AG04450 (cell line): ENCODE data around the gene WDFY2. TPM values are rescaled to one million over a fixed set of nuclear protein-coding genes. Genes with fewer than 3 reads are reported as not detected.

Experiments
- CTCF ChIA-PET: fragments of 300-600, 350-600 bp; formaldehyde crosslinking; extraction: SDS; loops from one replicate; lab custom pipeline; 2022; ENCODE audit warnings: antibody characterized with exemption, inconsistent platforms; lab: Charles Lee
- POLR2A ChIA-PET: fragments of 350-600 bp; formaldehyde crosslinking; extraction: SDS; loops from one replicate; lab custom pipeline; 2021; ENCODE audit warnings: antibody characterized with exemption, inconsistent platforms; lab: Yijun Ruan, JAX
- DNase-seq: peaks from one replicate; pipeline ENCODE4 v3.0.0-alpha.2; 2011; ENCODE audit warnings: low read depth, low spot score
- H3K27ac ChIP-seq: one replicate; pipeline ENCODE4 v1.5.1; 2012; ENCODE audit warnings: low read depth, low read length, control low read depth
- H3K27me3 ChIP-seq: one replicate; pipeline ENCODE4 v1.6.0; 2012; ENCODE audit warnings: low read length; ENCODE audit not compliant: control insufficient read depth, insufficient read depth
- H3K4me3 ChIP-seq: 2 replicates; pipeline ENCODE4 v1.5.1; 2011; ENCODE audit warnings: mild to moderate bottlenecking, low read depth, low read length, control low read depth
- H3K9me3 ChIP-seq: 2 replicates; pipeline ENCODE4 v1.5.1; 2012; ENCODE audit warnings: low read length; ENCODE audit not compliant: control insufficient read depth, insufficient read depth
- CTCF ChIP-seq: IDR thresholded peaks from 2 replicates; pipeline ENCODE4 v1.5.1; 2011; ENCODE audit warnings: low read depth, low read length, control low read depth, inconsistent platforms
- polyA plus RNA-seq: library from polyadenylated mRNA; depleted of rRNA; stranded (reverse); fragments of >200 nt; gene quantifications from 2 replicates; pipeline ENCODE4 v1.2.3, GENCODE V29; 2011

Gene WDFY2
- polyA plus RNA-seq, 1 experiment: 6.3 TPM

- ChIA-PET CTCF (no interaction called here), POLR2A (no interaction called here)
- DNase-seq: no peak
These were observed 34.7 kb upstream of the WDFY2 start for GRCh38 chr13:51549593-51549992.

GRCh38 chr13:51550151-51550550 is 34.1 kb upstream of the WDFY2 start:
- CTCF ChIA-PET: no interaction called here

More at GRCh38 chr13:51549593-51549992, 34.7 kb upstream of the WDFY2 start:
- Histone ChIP-seq H3K4me3 (no peak overlapping the region), H3K27ac (no peak overlapping the region), H3K9me3 (no peaks in the 10 kb centered on the region), H3K27me3 (no peaks in the 10 kb centered on the region)
- TF ChIP-seq CTCF: no peak

GRCh38 chr13:51551416-51551815 is 32.8 kb upstream of the WDFY2 start:
- POLR2A ChIA-PET: interaction anchor here (2.2 kb wide), 1 partner anchor 98 kb away, joined by 9 read pairs; the partner anchor contains the start of gene INTS6
- Histone ChIP-seq H3K4me3 (no peak overlapping the region), H3K27me3 (no peaks in the 10 kb centered on the region), H3K27ac (no peak overlapping the region), H3K9me3 (no peaks in the 10 kb centered on the region)
- no peak for TF ChIP-seq CTCF
- no peak for DNase-seq
- CTCF ChIA-PET: no interaction called here

More at GRCh38 chr13:51550151-51550550, 34.1 kb upstream of the WDFY2 start:
- no peak for DNase-seq
- Histone ChIP-seq H3K9me3 (no peaks in the 10 kb centered on the region), H3K27me3 (no peaks in the 10 kb centered on the region), H3K4me3 (no peak overlapping the region), H3K27ac (no peak overlapping the region)
- no peak for TF ChIP-seq CTCF
- POLR2A ChIA-PET: interaction anchor here (2.2 kb wide), 1 partner anchor 97 kb away, joined by 9 read pairs; the partner anchor contains the start of gene INTS6

DNA sequence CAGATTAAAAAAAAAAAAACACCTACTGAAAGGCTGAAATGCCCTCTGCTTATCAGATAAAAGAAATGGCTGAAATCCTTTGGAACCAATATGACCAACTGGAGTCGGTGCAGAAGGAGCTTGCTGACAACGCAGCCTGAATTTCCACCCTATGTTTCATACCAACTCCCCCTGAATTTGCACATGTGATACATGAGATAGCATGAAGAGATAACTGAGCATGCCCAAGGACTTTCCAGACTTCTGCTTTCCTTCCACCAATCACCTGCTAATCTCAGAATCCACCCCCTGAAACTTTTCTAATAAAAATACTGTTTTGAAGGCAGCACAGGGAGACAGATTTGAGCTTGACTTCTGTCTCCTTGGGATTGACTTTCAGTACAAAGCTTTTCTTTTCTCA is 32.2 kb upstream of the WDFY2 start:
- POLR2A ChIA-PET: interaction anchor here (2.2 kb wide), 1 partner anchor 99 kb away, joined by 9 read pairs; the partner anchor contains the start of gene INTS6
- CTCF ChIA-PET: no interaction called here
- Histone ChIP-seq H3K27me3 (no peaks in the 10 kb centered on the region), H3K4me3 (no peak overlapping the region), H3K9me3 (no peaks in the 10 kb centered on the region), H3K27ac (no peak overlapping the region)
- no peak for DNase-seq
- no peak for TF ChIP-seq CTCF

- Histone ChIP-seq H3K27ac (no peak overlapping the region), H3K9me3 (no peaks in the 10 kb centered on the region), H3K27me3 (no peaks in the 10 kb centered on the region), H3K4me3 (no peak overlapping the region)
- ChIA-PET CTCF (interaction anchor here (1.6 kb wide), 1 partner anchor 12 kb away, joined by 3 read pairs; no protein-coding TSS in a partner anchor), POLR2A (no interaction called here)
- DNase-seq: no peak
- TF ChIP-seq CTCF: no peak
These were observed 30.7 kb upstream of the WDFY2 start for GRCh38 chr13:51553531-51553930.
